ENCODE measurements around the gene ST6GALNAC5.

The ST6GALNAC5 gene

GRCh38 chr1:77057994-77058585, 190.8 kb downstream of the ST6GALNAC5 start:
- H3K4me3 ChIP-seq (replicated peaks; ENCODE audit: insufficient read depth, low read length) = no peak overlapping the region
- DNase-seq (ENCODE audit: low read depth in 1 of 2, low spot score in 1 of 2) = no peak
- no peaks in the 10 kb centered on the region for H3K27me3 ChIP-seq (ENCODE audit: insufficient read depth, poor library complexity, severe bottlenecking)
- no peak overlapping the region for H3K27ac ChIP-seq (replicated peaks)
- TF ChIP-seq SPI1 (IDR thresholded peaks at IDR 0.05; ENCODE audit: borderline replicate concordance, low read depth) = no peak
- no peak for TF ChIP-seq REST (IDR thresholded peaks at IDR 0.05; ENCODE audit: insufficient replicate concordance, low read depth)
- TF ChIP-seq CTCF (IDR thresholded peaks at IDR 0.05; ENCODE audit: insufficient read depth, low read length) = no peak
- no peak for TF ChIP-seq POLR2AphosphoS5 (IDR thresholded peaks at IDR 0.05; ENCODE audit: low read depth)
- no peak for TF ChIP-seq GABPA (IDR thresholded peaks at IDR 0.05; ENCODE audit: low read depth)

- DNase-seq (ENCODE audit: low read depth in 1 of 2, low spot score in 1 of 2) = peak; percentile 10 to 72
- TF ChIP-seq REST (IDR thresholded peaks at IDR 0.05; ENCODE audit: insufficient replicate concordance, low read depth) (no peak), SPI1 (IDR thresholded peaks at IDR 0.05; ENCODE audit: borderline replicate concordance, low read depth) (peak; percentile 60; the same call in 1 of the 2 replicates)
- H3K27me3 ChIP-seq (ENCODE audit: insufficient read depth, poor library complexity, severe bottlenecking) = no peaks in the 10 kb centered on the region
- no peak overlapping the region for H3K27ac ChIP-seq (replicated peaks)
- no peak overlapping the region for H3K4me3 ChIP-seq (replicated peaks; ENCODE audit: insufficient read depth, low read length)
These were observed 192.7 kb downstream of the ST6GALNAC5 start for GRCh38 chr1:77060000-77060399.

- Histone ChIP-seq H3K4me3 (replicated peaks; ENCODE audit: insufficient read depth, low read length) (no peak overlapping the region), H3K27ac (replicated peaks) (no peak overlapping the region), H3K27me3 (ENCODE audit: insufficient read depth, poor library complexity, severe bottlenecking) (no peaks in the 10 kb centered on the region)
- TF ChIP-seq SPI1 (IDR thresholded peaks at IDR 0.05; ENCODE audit: borderline replicate concordance, low read depth) (no peak), POLR2AphosphoS5 (IDR thresholded peaks at IDR 0.05; ENCODE audit: low read depth) (no peak), REST (IDR thresholded peaks at IDR 0.05; ENCODE audit: insufficient replicate concordance, low read depth) (no peak), GABPA (IDR thresholded peaks at IDR 0.05; ENCODE audit: low read depth) (no peak), CTCF (IDR thresholded peaks at IDR 0.05; ENCODE audit: insufficient read depth, low read length) (no peak)
- no peak for DNase-seq (ENCODE audit: low read depth in 1 of 2, low spot score in 1 of 2)
These were observed 193.9 kb downstream of the ST6GALNAC5 start for GRCh38 chr1:77061162-77061561.

Data from HL-60 (cell line).